ENCODE data around the gene CSPG4. TPM values are rescaled to one million over a fixed set of nuclear protein-coding genes. Genes with fewer than 3 reads are reported as not detected.
"Not testable (repeated sequence)": the region's sequence is repeated elsewhere in the genome, so short reads cannot be mapped to it uniquely, and the experiment has no call there.

Gene CSPG4
- total RNA-seq, 1 experiment from 2014 or later, result not detected

- no peak overlapping the region for H3K4me3 ChIP-seq (ENCODE audit: low read length)
- no peak overlapping the region for H2AFZ ChIP-seq (ENCODE audit: low read length)
- H3K9ac ChIP-seq (ENCODE audit: low read length), result no peak overlapping the region
- no peaks in the 10 kb centered on the region for H3K9me3 ChIP-seq (ENCODE audit: low read length)
- no peaks in the 10 kb centered on the region for H3K4me1 ChIP-seq (ENCODE audit: low read length)
- no peaks in the 10 kb centered on the region for H3K9me2 ChIP-seq (replicated peaks; ENCODE audit: insufficient read depth, low read length)
- no peak overlapping the region for H3K4me2 ChIP-seq (ENCODE audit: low read depth, low read length, poor library complexity, severe bottlenecking)
- H4K20me1 ChIP-seq (ENCODE audit: insufficient read depth, low read depth, low read length), result no peaks in the 10 kb centered on the region
- no peak for DNase-seq
- no peaks in the 10 kb centered on the region for H3K27me3 ChIP-seq (ENCODE audit: low read length)
- no peaks in the 10 kb centered on the region for H3K36me3 ChIP-seq (ENCODE audit: insufficient read depth, low read length)
- no peaks in the 10 kb centered on the region for H3K79me2 ChIP-seq (ENCODE audit: low read length)
- H3K27ac ChIP-seq (ENCODE audit: low read length), result no peak overlapping the region
These were observed 6.6 kb downstream of the CSPG4 start for GRCh38 chr15:75705854-75706681.

- not testable (repeated sequence) for H3K36me3 ChIP-seq (ENCODE audit: insufficient read depth, low read length); H3K9me2 ChIP-seq (replicated peaks; ENCODE audit: insufficient read depth, low read length); H3K79me2 ChIP-seq (ENCODE audit: low read length); H3K4me2 ChIP-seq (ENCODE audit: low read depth, low read length, poor library complexity, severe bottlenecking); H3K4me3 ChIP-seq (ENCODE audit: low read length); H2AFZ ChIP-seq (ENCODE audit: low read length); H3K27ac ChIP-seq (ENCODE audit: low read length); H3K9me3 ChIP-seq (ENCODE audit: low read length); H3K4me1 ChIP-seq (ENCODE audit: low read length); H4K20me1 ChIP-seq (ENCODE audit: insufficient read depth, low read depth, low read length); H3K9ac ChIP-seq (ENCODE audit: low read length); DNase-seq; H3K27me3 ChIP-seq (ENCODE audit: low read length)
These were observed 7.3 kb downstream of the CSPG4 start for GRCh38 chr15:75705375-75705774.

GRCh38 chr15:75704618-75705017 is 8.0 kb downstream of the CSPG4 start:
- H3K9me3 ChIP-seq (ENCODE audit: low read length), result no peaks in the 10 kb centered on the region
- H3K9me2 ChIP-seq (replicated peaks; ENCODE audit: insufficient read depth, low read length), result no peaks in the 10 kb centered on the region
- no peak overlapping the region for H3K9ac ChIP-seq (ENCODE audit: low read length)
- H3K79me2 ChIP-seq (ENCODE audit: low read length), result no peaks in the 10 kb centered on the region
- no peaks in the 10 kb centered on the region for H3K27me3 ChIP-seq (ENCODE audit: low read length)
- H2AFZ ChIP-seq (ENCODE audit: low read length), result no peak overlapping the region
- no peaks in the 10 kb centered on the region for H3K36me3 ChIP-seq (ENCODE audit: insufficient read depth, low read length)
- no peak overlapping the region for H3K4me2 ChIP-seq (ENCODE audit: low read depth, low read length, poor library complexity, severe bottlenecking)
- DNase-seq, result no peak
- H3K27ac ChIP-seq (ENCODE audit: low read length), result no peak overlapping the region
- peaks cover 7% of the 10 kb centered on the region for H3K4me1 ChIP-seq (ENCODE audit: low read length)
- H3K4me3 ChIP-seq (ENCODE audit: low read length), result no peak overlapping the region
- no peaks in the 10 kb centered on the region for H4K20me1 ChIP-seq (ENCODE audit: insufficient read depth, low read depth, low read length)

- Histone ChIP-seq H3K36me3 (ENCODE audit: insufficient read depth, low read length) (no peaks in the 10 kb centered on the region), H3K4me2 (ENCODE audit: low read depth, low read length, poor library complexity, severe bottlenecking) (no peak overlapping the region), H3K4me1 (ENCODE audit: low read length) (peaks cover 8% of the 10 kb centered on the region), H3K9me3 (ENCODE audit: low read length) (no peaks in the 10 kb centered on the region), H3K27ac (ENCODE audit: low read length) (no peak overlapping the region), H2AFZ (ENCODE audit: low read length) (no peak overlapping the region), H3K79me2 (ENCODE audit: low read length) (no peaks in the 10 kb centered on the region), H3K4me3 (ENCODE audit: low read length) (no peak overlapping the region), H3K9ac (ENCODE audit: low read length) (no peak overlapping the region), H3K27me3 (ENCODE audit: low read length) (no peaks in the 10 kb centered on the region), H3K9me2 (replicated peaks; ENCODE audit: insufficient read depth, low read length) (no peaks in the 10 kb centered on the region), H4K20me1 (ENCODE audit: insufficient read depth, low read depth, low read length) (no peaks in the 10 kb centered on the region)
- no peak for DNase-seq
These were observed 8.4 kb downstream of the CSPG4 start for GRCh38 chr15:75704263-75704615.

- H3K9me2 ChIP-seq (replicated peaks; ENCODE audit: insufficient read depth, low read length); H3K9me3 ChIP-seq (ENCODE audit: low read length); H2AFZ ChIP-seq (ENCODE audit: low read length); H3K4me1 ChIP-seq (ENCODE audit: low read length); H3K9ac ChIP-seq (ENCODE audit: low read length); H3K79me2 ChIP-seq (ENCODE audit: low read length); H3K27me3 ChIP-seq (ENCODE audit: low read length); H3K27ac ChIP-seq (ENCODE audit: low read length); H3K36me3 ChIP-seq (ENCODE audit: insufficient read depth, low read length); H3K4me2 ChIP-seq (ENCODE audit: low read depth, low read length, poor library complexity, severe bottlenecking); H3K4me3 ChIP-seq (ENCODE audit: low read length); H4K20me1 ChIP-seq (ENCODE audit: insufficient read depth, low read depth, low read length); DNase-seq: not testable (repeated sequence)
These were observed 9.0 kb downstream of the CSPG4 start for GRCh38 chr15:75703440-75704262.

DNA sequence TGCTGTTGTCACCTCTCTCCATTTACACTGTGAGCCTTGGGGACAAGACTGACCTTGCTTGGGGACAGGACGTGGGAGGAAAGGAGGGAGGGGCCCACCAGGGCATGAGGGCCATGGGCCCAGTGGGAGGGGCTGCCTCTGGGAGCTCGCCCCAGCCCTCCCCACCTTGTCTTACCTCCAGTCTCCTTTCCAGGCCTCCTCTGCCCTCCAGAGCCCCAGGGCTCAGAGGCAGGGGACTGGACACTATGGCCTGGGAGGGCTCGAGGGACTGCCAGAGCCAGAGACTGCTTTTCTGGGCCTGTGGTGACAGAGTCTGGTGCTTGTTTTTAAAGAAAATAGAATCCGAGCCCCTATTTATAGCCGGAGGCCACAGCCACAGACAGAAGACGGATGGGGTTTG is 10.2 kb downstream of the CSPG4 start:
- H3K9me2 ChIP-seq (replicated peaks; ENCODE audit: insufficient read depth, low read length), result no peaks in the 10 kb centered on the region
- no peak overlapping the region for H2AFZ ChIP-seq (ENCODE audit: low read length)
- H3K79me2 ChIP-seq (ENCODE audit: low read length), result no peaks in the 10 kb centered on the region
- no peak for DNase-seq
- H3K4me1 ChIP-seq (ENCODE audit: low read length), result peaks cover 8% of the 10 kb centered on the region
- no peaks in the 10 kb centered on the region for H3K27me3 ChIP-seq (ENCODE audit: low read length)
- H3K9ac ChIP-seq (ENCODE audit: low read length), result no peak overlapping the region
- H4K20me1 ChIP-seq (ENCODE audit: insufficient read depth, low read depth, low read length), result no peaks in the 10 kb centered on the region
- no peak overlapping the region for H3K27ac ChIP-seq (ENCODE audit: low read length)
- H3K4me3 ChIP-seq (ENCODE audit: low read length), result no peak overlapping the region
- H3K9me3 ChIP-seq (ENCODE audit: low read length), result no peaks in the 10 kb centered on the region
- H3K36me3 ChIP-seq (ENCODE audit: insufficient read depth, low read length), result no peaks in the 10 kb centered on the region
- H3K4me2 ChIP-seq (ENCODE audit: low read depth, low read length, poor library complexity, severe bottlenecking), result no peak overlapping the region

DNA sequence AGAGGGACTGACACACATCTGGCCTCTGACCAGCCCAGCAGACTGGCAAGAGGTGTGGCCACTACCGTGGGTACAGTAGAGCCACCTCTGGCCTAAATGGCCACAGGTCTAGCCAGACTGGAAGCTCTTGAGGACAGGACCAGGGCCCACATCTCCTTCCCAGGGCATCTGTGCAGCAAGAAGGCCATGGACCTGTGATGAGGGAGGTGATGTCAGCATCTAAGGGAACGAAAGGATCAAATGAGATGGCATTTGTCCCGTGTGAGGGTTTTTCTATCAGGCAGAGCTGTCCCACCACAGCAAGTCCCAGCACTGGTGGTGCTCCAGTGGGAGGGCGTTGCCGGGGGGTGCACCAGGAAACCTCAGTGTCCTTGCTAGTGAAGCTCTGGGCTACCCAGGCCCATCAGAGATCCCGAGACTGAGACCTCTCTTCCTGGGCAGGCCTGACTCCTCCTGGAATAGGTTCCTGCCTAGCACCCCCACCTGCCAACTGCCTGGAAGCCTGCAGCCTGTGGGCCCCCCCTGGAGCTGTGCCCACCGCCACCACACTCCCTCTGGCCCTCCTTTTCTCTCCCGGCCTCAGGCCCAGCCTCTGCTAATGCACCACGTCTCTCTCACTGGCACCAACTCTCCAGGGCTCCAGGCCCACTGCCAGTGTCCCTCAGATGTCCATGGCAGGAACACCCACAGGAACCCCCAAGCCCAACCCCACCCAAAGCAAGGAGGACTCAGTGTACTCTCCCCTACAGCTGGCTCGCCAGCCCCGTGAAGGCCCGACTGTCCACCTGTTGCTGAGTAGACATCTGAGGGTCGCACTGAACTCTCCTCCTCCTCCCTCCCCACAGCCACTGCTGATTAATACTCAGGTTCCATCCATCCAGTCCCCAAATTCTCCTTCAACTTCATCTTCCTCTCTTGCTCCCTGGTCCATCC is 11.3 kb downstream of the CSPG4 start:
- not testable (repeated sequence) for H3K9me3 ChIP-seq (ENCODE audit: low read length); DNase-seq; H3K4me3 ChIP-seq (ENCODE audit: low read length); H3K27me3 ChIP-seq (ENCODE audit: low read length); H3K79me2 ChIP-seq (ENCODE audit: low read length); H3K9me2 ChIP-seq (replicated peaks; ENCODE audit: insufficient read depth, low read length); H2AFZ ChIP-seq (ENCODE audit: low read length); H3K36me3 ChIP-seq (ENCODE audit: insufficient read depth, low read length); H4K20me1 ChIP-seq (ENCODE audit: insufficient read depth, low read depth, low read length); H3K27ac ChIP-seq (ENCODE audit: low read length); H3K4me2 ChIP-seq (ENCODE audit: low read depth, low read length, poor library complexity, severe bottlenecking); H3K9ac ChIP-seq (ENCODE audit: low read length); H3K4me1 ChIP-seq (ENCODE audit: low read length)
